Neural progenitor cell (in vitro differentiated cells): ENCODE data around the gene KCNE1.
"Not testable (repeated sequence)": the region's sequence is repeated elsewhere in the genome, so short reads cannot be mapped to it uniquely, and the experiment has no call there.

ENCODE experiments used
- EZH2 ChIP-seq: fragments of 200-600 bp; sonication (generic); IDR thresholded peaks from 2 replicates; pipeline ENCODE4 v1.6.1; 2017; ENCODE audit warnings: antibody characterized with exemption, mild to moderate bottlenecking, moderate library complexity
- EZH2phosphoT487 ChIP-seq: fragments of 200-600 bp; sonication (generic); IDR thresholded peaks from 2 replicates; pipeline ENCODE4 v1.6.1; 2017; ENCODE audit warnings: antibody characterized with exemption
- TF ChIP-seq, protein P1 (sequence below): fragments of 200-600 bp; sonication (generic); IDR thresholded peaks from 2 replicates; pipeline ENCODE4 v1.5.1; 2017; ENCODE audit warnings: antibody characterized with exemption, mild to moderate bottlenecking

DNA sequence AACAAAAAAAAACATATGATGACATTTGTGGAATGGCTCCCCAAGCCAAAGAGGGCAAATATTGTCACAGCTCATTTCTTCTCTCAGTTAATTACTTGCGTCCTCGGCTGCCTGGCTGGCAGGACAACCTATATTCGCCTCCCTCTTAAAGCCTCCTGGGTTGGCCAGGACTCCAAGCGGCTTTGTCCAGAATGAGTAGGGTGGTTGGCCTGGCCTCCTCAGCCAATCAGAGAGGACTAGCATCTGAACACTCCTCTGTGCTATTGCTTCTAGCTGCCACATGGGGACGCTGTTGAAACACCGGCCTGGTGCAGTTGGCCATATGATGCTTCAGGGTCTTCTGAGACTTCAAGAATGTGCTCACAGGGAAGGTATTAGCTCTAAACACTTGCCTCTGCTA, 83.6 kb downstream of the KCNE1 start:
- TF ChIP-seq, protein P1, sequence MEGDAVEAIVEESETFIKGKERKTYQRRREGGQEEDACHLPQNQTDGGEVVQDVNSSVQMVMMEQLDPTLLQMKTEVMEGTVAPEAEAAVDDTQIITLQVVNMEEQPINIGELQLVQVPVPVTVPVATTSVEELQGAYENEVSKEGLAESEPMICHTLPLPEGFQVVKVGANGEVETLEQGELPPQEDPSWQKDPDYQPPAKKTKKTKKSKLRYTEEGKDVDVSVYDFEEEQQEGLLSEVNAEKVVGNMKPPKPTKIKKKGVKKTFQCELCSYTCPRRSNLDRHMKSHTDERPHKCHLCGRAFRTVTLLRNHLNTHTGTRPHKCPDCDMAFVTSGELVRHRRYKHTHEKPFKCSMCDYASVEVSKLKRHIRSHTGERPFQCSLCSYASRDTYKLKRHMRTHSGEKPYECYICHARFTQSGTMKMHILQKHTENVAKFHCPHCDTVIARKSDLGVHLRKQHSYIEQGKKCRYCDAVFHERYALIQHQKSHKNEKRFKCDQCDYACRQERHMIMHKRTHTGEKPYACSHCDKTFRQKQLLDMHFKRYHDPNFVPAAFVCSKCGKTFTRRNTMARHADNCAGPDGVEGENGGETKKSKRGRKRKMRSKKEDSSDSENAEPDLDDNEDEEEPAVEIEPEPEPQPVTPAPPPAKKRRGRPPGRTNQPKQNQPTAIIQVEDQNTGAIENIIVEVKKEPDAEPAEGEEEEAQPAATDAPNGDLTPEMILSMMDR, result not testable (repeated sequence)
- not testable (repeated sequence) for TF ChIP-seq EZH2, EZH2phosphoT487
